Activated naive CD8-positive, alpha-beta T cell treated with anti-CD3 and anti-CD28 coated beads, Interleukin-2, amount 10 ng/mL, durations not matched to agents 7 days and 5 days (primary cell): ENCODE data around the gene VAC14. TPM values are rescaled to one million over a fixed set of nuclear protein-coding genes. Genes with fewer than 3 reads are reported as not detected.

Experiments
- ATAC-seq: fragments of 150-1000 bp; cut with Tn5 transposase; one replicate; pipeline ENCODE4 v1.10.0; 2021; ENCODE audit warnings: low read depth, moderate library complexity
- POLR2A ChIA-PET: fragments of 350-600 bp; sonication (Branson Sonifier 250); formaldehyde crosslinking; loops from one replicate; lab custom pipeline; 2021; ENCODE audit warnings: antibody characterized with exemption; lab: Charles Lee
- DNase-seq: peaks from one replicate; pipeline ENCODE4 v3.0.0; 2021
- H3K27ac Mint-ChIP-seq: one replicate; pipeline ENCODE4 v1.8.0; 2022; ENCODE audit warnings: mild to moderate bottlenecking, mixed read lengths
- H3K27me3 Mint-ChIP-seq: one replicate; pipeline ENCODE4 v1.8.0; 2022; ENCODE audit warnings: mild to moderate bottlenecking, moderate library complexity, mixed read lengths
- H3K36me3 Mint-ChIP-seq: one replicate; pipeline ENCODE4 v1.8.0; 2021; ENCODE audit warnings: mild to moderate bottlenecking, mixed read lengths
- H3K4me1 Mint-ChIP-seq: one replicate; pipeline ENCODE4 v1.8.0; 2021; ENCODE audit warnings: mixed read lengths
- H3K4me3 Mint-ChIP-seq: one replicate; pipeline ENCODE4 v1.8.0; 2022; ENCODE audit warnings: mild to moderate bottlenecking, moderate library complexity, mixed read lengths
- H3K9me3 Mint-ChIP-seq: one replicate; pipeline ENCODE4 v1.8.0; 2021; ENCODE audit warnings: mixed read lengths
- total RNA-seq, 2 experiments: library from RNA; stranded (reverse); gene quantifications; one replicate each; pipeline ENCODE4 v1.2.3, GENCODE V29; 2021

The VAC14 gene
- total RNA-seq, 2 experiments from 2014 or later = 34.4 to 36.9 TPM

DNA sequence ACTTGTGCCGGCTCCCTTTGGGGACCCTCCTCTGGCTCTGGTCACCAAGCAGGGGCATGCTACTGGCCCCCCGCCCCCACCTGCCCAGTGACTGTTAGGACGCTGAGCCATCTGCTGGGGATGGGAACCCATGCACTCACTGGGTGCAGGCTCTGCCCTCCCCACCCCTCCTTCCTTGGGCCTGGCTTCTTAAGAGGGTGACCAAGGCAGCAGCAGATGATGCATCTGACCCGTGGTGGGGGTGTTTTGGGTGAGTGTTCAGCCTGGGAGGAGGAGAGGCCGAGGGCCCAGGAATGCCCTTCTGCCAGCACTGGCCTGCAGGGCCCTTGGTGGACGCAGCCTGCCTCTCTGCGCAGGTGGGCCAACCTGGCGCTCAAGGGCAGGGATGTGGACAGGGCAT is 95.9 kb downstream of the VAC14 start:
- peaks cover 1% of the 10 kb centered on the region for H3K36me3 Mint-ChIP-seq
- H3K4me3 Mint-ChIP-seq = no peak overlapping the region
- peaks cover 3% of the 10 kb centered on the region for H3K4me1 Mint-ChIP-seq
- H3K27ac Mint-ChIP-seq = no peak overlapping the region
- POLR2A ChIA-PET = no interaction called here
- no peaks in the 10 kb centered on the region for H3K27me3 Mint-ChIP-seq
- DNase-seq = no peak
- ATAC-seq = no peak
- H3K9me3 Mint-ChIP-seq = no peaks in the 10 kb centered on the region

DNA sequence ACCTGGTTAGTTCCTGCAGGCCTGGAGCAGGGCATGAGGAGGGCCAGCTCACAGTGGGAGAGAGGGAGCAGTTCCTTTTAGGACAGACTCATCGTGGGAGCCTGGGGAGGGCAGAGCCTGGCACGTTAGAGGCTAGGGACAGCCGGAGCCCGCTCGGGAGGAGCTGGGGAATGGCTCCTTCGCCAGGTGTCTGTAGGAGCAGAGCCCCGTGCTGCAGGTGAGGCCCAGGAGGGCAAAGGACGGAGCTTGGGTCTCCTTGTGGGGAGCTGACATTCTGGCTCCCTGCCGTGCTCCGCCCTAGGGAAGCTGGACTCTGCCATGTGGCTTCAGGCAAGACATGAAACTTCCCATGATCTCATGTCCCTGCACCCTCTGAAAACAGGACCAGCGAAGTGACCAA is 96.4 kb downstream of the VAC14 start:
- no peak for DNase-seq
- H3K27ac Mint-ChIP-seq = no peak overlapping the region
- peaks cover 1% of the 10 kb centered on the region for H3K36me3 Mint-ChIP-seq
- peaks cover 2% of the 10 kb centered on the region for H3K4me1 Mint-ChIP-seq
- no peaks in the 10 kb centered on the region for H3K27me3 Mint-ChIP-seq
- H3K4me3 Mint-ChIP-seq = no peak overlapping the region
- ATAC-seq = no peak
- no peaks in the 10 kb centered on the region for H3K9me3 Mint-ChIP-seq
- POLR2A ChIA-PET = no interaction called here

DNA sequence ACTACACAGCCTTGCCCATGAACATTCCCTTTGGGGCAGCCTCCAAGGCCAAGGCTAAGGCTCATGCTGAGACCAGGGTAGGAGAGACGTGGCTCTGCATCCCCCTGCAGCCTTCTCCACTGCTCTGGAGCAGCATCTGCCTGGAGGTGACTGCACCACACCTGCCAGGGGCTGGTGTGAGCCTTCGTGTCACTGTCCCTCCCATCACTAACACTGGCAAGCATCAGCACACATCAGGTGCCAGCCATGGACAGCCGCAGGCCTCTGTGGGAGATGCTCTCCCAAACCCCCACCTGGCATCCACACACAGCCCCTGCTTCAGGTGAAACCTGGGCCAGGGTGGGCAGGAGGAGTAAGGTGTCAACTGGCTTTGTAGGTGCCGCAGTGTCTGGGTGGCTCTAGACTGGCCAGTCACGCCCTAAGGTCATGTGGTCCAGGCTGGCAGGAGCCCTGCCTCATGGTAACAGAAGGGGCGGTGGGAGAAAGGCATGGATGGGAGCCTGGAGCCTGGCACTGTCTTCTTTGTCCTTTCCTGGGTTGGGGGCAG is 97.0 kb downstream of the VAC14 start:
- DNase-seq = no peak
- POLR2A ChIA-PET = no interaction called here
- no peak overlapping the region for H3K4me3 Mint-ChIP-seq
- H3K27me3 Mint-ChIP-seq = no peaks in the 10 kb centered on the region
- H3K9me3 Mint-ChIP-seq = no peaks in the 10 kb centered on the region
- H3K4me1 Mint-ChIP-seq = peaks cover 2% of the 10 kb centered on the region
- H3K27ac Mint-ChIP-seq = no peak overlapping the region
- no peak for ATAC-seq
- peaks cover 4% of the 10 kb centered on the region for H3K36me3 Mint-ChIP-seq

DNA sequence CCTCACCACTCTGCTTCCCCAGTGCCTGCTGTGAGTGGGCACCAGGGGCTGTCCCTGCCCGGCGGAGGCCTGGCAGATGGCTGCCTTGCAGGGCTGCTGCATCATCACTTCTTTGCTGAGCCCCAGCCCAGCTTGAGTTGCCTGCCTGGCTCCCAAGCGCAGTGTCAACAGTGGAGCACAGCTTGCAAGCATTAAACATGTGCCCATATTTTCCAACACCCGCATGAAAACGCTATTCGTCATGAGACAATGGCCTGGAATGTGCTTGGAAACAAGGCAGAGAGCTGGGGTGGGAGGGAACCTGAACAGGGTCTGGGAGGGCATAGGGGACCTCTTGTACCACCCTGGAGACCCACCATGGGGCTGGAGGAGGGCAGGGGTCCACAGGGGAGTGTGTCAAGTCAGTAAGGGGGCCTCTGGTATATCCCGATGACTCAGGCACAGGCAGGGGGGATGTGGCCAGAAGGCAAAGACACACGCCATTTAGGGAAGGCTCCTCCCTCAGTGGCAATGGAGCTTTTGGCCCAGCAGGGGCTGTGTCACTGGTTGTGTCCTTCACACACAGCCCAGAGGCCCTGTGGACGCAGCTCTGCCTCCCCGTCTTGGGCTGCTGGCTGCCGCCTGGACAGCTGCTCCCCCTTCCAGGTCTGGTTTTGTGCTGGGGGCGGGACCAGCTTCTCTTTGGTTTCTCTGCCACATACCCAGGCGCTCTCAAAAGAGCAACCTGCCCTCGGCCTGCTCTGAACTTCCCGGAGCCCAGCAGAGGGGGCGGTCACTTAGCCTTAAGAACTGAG is 97.7 kb downstream of the VAC14 start:
- ATAC-seq = peak; percentile 22
- no peak overlapping the region for H3K4me3 Mint-ChIP-seq
- POLR2A ChIA-PET = no interaction called here

DNA sequence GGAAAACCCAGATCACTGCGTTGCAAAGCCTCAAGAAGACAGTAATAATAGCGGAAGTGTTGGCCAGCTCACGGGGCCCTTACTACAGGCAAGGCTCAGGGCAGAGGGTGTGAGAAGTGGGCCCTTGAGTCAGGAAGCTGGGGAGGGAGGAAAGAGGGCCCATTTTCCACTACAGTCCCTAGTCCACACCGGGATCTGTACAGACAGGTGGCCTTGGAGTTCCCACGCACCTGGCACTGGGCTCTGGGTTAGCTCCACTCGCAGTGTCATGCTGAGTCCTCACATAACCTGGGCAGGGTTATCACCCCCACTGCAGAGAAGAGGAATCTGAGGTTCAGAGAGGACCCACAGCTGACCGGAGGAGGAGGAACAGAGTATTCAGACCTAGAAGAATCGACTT is 98.3 kb downstream of the VAC14 start:
- Mint-ChIP-seq H3K4me3 (no peak overlapping the region), H3K9me3 (no peaks in the 10 kb centered on the region), H3K27me3 (no peaks in the 10 kb centered on the region), H3K36me3 (peaks cover 3% of the 10 kb centered on the region), H3K4me1 (peaks cover 2% of the 10 kb centered on the region), H3K27ac (no peak overlapping the region)
- no peak for ATAC-seq
- DNase-seq = no peak
- POLR2A ChIA-PET = no interaction called here

More for the DNA sequence above, 97.7 kb downstream of the VAC14 start:
- no peak for DNase-seq
- Mint-ChIP-seq H3K36me3 (peaks cover 5% of the 10 kb centered on the region), H3K27ac (no peak overlapping the region), H3K9me3 (no peaks in the 10 kb centered on the region), H3K27me3 (no peaks in the 10 kb centered on the region), H3K4me1 (no peaks in the 10 kb centered on the region)

DNA sequence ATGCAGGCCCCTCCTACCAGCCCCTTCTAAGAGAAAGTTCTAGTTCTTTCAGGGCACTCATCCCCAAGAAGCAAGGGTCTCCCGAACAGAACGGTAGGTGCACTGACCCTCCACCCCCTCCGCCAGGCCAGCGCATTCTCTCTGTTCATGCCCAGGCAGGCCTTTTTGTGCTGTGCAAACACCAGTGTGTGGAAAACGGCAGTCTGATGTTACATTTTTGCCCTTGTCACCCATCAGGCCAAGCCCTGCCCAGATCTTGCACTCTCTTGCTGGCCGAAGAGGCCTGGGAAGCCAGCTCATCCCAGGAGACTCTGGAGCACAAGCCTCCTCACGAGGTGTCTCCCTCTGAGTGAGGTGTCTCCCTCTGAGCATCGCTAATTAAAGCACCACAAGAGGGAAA is 99.0 kb downstream of the VAC14 start:
- H3K36me3 Mint-ChIP-seq = peaks cover 3% of the 10 kb centered on the region
- H3K4me3 Mint-ChIP-seq = no peak overlapping the region
- DNase-seq = no peak
- no peak for ATAC-seq
- peak overlapping the region; percentile 83 for H3K27ac Mint-ChIP-seq
- POLR2A ChIA-PET = no interaction called here
- no peaks in the 10 kb centered on the region for H3K9me3 Mint-ChIP-seq
- peaks cover 3% of the 10 kb centered on the region for H3K4me1 Mint-ChIP-seq
- no peaks in the 10 kb centered on the region for H3K27me3 Mint-ChIP-seq

DNA sequence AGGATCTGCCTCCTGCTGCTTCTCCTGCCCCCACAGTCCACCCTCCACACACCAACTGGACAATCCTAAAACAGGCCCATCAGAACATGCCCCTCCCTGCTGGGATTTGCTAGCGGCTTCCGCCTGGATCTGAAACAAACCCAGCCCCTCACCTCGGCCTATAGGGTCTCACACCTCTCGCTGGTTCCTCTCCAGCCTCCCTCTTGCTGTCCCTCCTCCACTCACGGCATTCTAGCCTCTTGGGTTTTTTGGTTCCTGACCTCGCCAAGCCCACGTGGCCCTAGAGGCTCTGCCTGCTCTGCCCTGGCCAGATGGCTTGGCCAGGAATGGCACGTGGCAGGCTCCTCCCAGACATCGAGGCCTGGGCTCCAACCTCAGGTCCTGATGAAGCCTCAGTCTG is 99.4 kb downstream of the VAC14 start:
- Mint-ChIP-seq H3K4me1 (peaks cover 7% of the 10 kb centered on the region), H3K9me3 (no peaks in the 10 kb centered on the region), H3K36me3 (peaks cover 3% of the 10 kb centered on the region), H3K27ac (peak overlapping the region; percentile 83), H3K4me3 (no peak overlapping the region), H3K27me3 (no peaks in the 10 kb centered on the region)
- no peak for ATAC-seq
- POLR2A ChIA-PET = no interaction called here
- no peak for DNase-seq

DNA sequence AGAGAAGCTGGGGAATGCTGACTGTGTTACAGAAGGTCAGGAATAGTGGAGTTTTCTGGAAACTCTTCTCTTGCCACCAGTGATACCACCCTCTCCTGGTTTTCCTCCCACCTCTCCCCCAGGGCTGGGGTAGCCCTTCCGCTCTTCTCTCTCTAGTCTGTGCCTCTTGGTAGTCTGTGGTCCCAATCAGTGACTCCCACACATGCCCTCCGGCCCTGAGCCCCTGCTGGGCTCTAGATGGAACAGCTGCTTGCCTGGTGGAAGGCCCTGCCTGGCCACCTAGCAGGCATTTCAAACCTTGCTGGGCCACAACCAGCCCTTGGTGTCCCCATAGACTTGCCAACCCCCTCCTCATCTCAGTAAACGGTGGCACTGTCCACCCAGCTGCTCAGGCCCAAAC is 99.9 kb downstream of the VAC14 start:
- no peaks in the 10 kb centered on the region for H3K27me3 Mint-ChIP-seq
- H3K27ac Mint-ChIP-seq = peak overlapping the region; percentile 54
- ATAC-seq (no peak), DNase-seq (no peak)
- POLR2A ChIA-PET = no interaction called here
- H3K9me3 Mint-ChIP-seq = no peaks in the 10 kb centered on the region
- no peak overlapping the region for H3K4me3 Mint-ChIP-seq
- H3K4me1 Mint-ChIP-seq = peaks cover 13% of the 10 kb centered on the region
- H3K36me3 Mint-ChIP-seq = peaks cover 3% of the 10 kb centered on the region

DNA sequence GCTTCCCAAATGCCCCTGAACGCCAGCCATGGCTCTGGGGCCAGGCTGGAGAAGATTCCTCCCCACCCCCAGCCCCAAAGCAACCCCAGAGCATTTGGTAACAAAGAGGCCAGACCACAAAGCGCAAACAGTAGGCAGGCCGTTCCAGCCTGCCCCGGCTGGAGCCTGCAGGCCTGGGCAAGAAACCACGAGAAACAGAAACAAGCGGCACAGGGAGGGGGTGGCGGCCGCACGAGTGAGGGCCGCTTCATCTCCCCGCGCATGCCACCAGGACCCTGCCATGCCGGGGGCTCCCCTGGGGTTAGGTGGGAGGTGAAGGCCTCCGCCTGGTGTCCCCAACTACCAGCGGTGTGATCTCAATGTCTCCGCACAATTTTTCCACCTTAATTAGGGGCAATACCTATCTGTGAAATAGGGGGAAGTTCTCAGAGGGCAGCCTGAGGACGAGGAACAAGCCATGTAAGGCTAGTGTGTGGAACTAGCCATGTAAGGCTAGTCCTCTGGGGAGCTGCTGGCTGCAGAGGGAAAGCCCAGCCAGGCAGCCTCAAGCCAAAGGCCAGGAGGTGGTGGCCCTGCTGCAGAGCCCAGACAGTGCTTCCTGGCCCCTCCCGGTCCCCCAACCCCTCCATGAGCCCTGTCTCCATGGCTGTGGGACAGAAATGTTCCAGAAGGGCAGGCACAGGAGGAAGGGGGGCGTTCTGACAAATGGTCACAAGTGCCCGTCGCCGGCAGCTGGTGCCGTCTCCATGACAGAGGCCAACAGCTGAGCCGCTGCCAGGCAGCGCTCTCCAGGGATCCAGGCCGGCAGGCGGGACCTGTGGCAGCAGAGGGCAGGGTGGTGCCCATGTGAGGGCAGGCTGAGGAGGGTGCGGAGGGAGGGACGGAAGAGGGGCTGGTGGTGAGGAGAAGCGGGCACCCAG is 100.6 kb downstream of the VAC14 start:
- ATAC-seq = no peak
- DNase-seq = no peak
- H3K4me3 Mint-ChIP-seq = no peak overlapping the region
- H3K27ac Mint-ChIP-seq = no peak overlapping the region
- H3K36me3 Mint-ChIP-seq = peaks cover 3% of the 10 kb centered on the region
- H3K27me3 Mint-ChIP-seq = no peaks in the 10 kb centered on the region
- H3K4me1 Mint-ChIP-seq = peaks cover 19% of the 10 kb centered on the region
- POLR2A ChIA-PET = no interaction called here
- no peaks in the 10 kb centered on the region for H3K9me3 Mint-ChIP-seq

DNA sequence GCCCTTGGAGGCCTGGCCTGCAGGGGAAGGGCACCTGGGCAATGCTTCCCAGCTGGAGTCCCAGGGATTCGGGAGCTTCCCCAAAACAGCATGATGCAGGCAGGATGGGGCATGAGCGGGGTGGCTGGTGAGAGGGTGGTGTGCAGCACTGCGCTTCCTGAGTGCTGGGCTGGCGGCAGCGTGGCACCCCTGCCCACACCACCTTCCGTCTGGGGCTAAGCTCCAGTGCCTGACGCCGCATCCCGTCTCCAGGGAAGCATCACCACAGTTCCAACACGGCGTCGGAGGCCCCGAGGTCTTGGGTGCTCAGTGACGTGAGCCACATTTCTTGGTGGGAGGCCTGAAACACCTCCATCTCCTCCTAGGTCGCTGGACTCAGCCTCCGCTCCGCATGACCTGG is 101.3 kb downstream of the VAC14 start:
- no peak overlapping the region for H3K27ac Mint-ChIP-seq
- H3K4me1 Mint-ChIP-seq = peaks cover 21% of the 10 kb centered on the region
- peaks cover 3% of the 10 kb centered on the region for H3K36me3 Mint-ChIP-seq
- H3K27me3 Mint-ChIP-seq = no peaks in the 10 kb centered on the region
- no peak overlapping the region for H3K4me3 Mint-ChIP-seq
- ATAC-seq = no peak
- DNase-seq = no peak
- POLR2A ChIA-PET = no interaction called here
- no peaks in the 10 kb centered on the region for H3K9me3 Mint-ChIP-seq

DNA sequence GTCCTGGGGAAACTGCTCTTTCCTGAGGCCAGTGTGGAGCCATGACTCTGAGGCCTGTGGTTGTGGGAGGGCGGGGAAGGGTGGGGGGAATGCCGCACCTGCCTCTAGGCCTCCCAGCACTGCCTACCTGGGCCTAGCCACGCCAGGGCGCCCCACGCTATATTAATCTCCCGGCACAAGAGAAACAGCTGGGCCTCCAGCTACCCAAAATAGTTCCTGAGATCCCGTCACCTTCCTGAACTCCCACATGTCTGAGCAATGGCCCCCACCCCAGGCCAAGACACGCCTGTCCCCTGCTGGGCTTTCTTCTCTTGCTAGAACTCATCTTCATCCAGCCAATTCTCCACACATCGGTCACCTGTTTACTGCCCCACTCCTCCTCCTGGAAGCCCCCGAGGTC is 102.1 kb downstream of the VAC14 start:
- POLR2A ChIA-PET = no interaction called here
- peaks cover 21% of the 10 kb centered on the region for H3K4me1 Mint-ChIP-seq
- ATAC-seq (no peak), DNase-seq (no peak)
- no peaks in the 10 kb centered on the region for H3K9me3 Mint-ChIP-seq
- H3K4me3 Mint-ChIP-seq = no peak overlapping the region
- H3K36me3 Mint-ChIP-seq = peaks cover 3% of the 10 kb centered on the region
- H3K27me3 Mint-ChIP-seq = no peaks in the 10 kb centered on the region
- no peak overlapping the region for H3K27ac Mint-ChIP-seq

DNA sequence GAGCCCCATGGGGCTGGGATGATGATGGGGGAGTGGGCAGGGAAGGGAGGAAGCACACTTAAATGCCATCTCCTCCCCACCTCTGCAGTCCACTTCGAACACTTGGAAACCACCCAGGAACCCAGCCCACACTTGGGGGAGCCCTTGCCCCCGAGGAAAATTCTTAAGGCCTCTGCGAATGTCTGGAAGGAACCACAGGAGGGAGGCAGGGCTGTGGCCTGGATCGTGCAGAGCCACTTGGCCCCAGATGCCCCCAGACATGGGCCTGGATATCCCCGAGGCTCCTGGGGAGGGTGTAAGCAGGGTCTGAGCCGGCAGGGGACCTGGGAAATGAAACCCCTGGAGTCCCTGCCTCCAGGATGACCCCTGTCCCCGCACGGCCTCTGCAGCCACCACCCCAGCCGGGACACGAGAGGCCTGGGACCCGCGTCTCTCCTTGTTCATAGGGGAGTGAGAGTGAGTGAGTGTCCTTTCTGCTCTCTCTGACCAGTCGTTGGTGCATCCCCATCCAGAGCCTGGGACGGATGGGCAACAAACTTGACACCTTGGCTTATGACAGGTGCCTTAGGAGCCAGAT is 103.3 kb downstream of the VAC14 start:
- POLR2A ChIA-PET = interaction anchor here (3.1 kb wide), 1 partner anchor 40 kb away, joined by 37 read pairs; no protein-coding TSS in a partner anchor
- Mint-ChIP-seq H3K9me3 (no peaks in the 10 kb centered on the region), H3K27ac (peak overlapping the region; percentile 93), H3K27me3 (no peaks in the 10 kb centered on the region), H3K36me3 (peaks cover 3% of the 10 kb centered on the region), H3K4me1 (peaks cover 21% of the 10 kb centered on the region), H3K4me3 (peak overlapping the region; percentile 66)
- ATAC-seq = no peak
- DNase-seq = no peak

DNA sequence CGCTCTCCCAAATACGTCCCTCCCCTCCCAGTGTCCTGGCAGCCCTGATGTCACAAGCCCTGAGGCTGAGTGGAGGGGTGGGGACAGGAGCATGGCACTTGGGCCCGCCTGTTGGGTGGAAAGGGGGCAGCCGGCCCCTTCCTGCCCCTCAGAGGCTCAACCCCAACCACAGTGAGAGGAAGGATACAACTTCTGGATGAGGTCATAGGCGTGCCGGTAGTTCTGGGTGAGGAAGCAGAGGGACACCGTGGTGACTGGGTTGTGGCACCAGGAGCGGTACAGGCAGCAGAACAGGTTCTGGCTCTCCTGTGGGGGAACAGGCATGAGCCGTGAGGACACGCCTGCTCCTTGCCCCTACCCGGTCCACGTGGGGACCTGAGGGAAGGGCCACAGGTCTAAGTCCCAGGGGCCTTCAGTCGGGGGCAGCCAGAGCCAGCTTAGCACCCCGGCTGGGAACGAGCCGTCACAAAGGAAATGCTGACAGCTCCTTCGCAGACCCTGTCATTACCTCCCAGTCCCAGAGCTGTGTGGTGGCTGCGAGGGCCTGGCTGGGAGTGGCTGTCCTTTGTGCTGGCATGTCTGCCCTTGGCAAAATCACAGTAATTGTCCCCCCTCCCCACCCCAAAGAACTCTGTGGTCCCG is 103.9 kb downstream of the VAC14 start:
- ATAC-seq (peak; percentile 79), DNase-seq (peak; percentile 67)
- Mint-ChIP-seq H3K9me3 (no peaks in the 10 kb centered on the region), H3K27ac (peak overlapping the region; percentile 93), H3K4me1 (peaks cover 21% of the 10 kb centered on the region), H3K36me3 (peaks cover 3% of the 10 kb centered on the region), H3K4me3 (peak overlapping the region; percentile 66), H3K27me3 (no peaks in the 10 kb centered on the region)
- POLR2A ChIA-PET = interaction anchor here (1.1 to 3.1 kb wide), 5 partner anchors 10 to 174 kb away, joined by 3 to 37 read pairs (median 4); partner anchors contain the start of gene COG4
